HEK293 (cell line): ENCODE data around the gene GCNT1.

Experiments used
- CTCF ChIA-PET: fragments of 350-600 bp; formaldehyde crosslinking; extraction: SDS; loops from one replicate; lab custom pipeline; 2021; ENCODE audit warnings: antibody characterized with exemption; lab: Yijun Ruan, JAX
- POLR2A ChIA-PET: fragments of 300-600 bp; formaldehyde crosslinking; extraction: SDS; loops from one replicate; lab custom pipeline; 2020; ENCODE audit warnings: antibody characterized with exemption, inconsistent platforms; lab: Yijun Ruan, JAX
- H3K27ac ChIP-seq: fragments of 200-500 bp; sonication (Bioruptor generic); 2 replicates; pipeline ENCODE4 v1.5.1; 2014; ENCODE audit warnings: low read depth, low read length, control low read depth, inconsistent platforms; ENCODE audit errors: extremely low read depth
- H3K36me3 ChIP-seq, 2 experiments: fragments of 200-500 bp in 1 of 2; sonication (Bioruptor generic) in 1 of 2; 1 replicate in 1 of 2; 2 replicates in 1 of 2; pipeline ENCODE4 v1.5.1; 2014 to 2017; ENCODE audit warnings: inconsistent platforms in 2 of 2, low read length in 2 of 2; ENCODE audit not compliant: control insufficient read depth in 2 of 2, insufficient read depth in 1 of 2
- H3K4me1 ChIP-seq: fragments of 200-500 bp; sonication (Bioruptor generic); 2 replicates; pipeline ENCODE4 v1.5.1; 2014; ENCODE audit warnings: mild to moderate bottlenecking, low read length, inconsistent platforms; ENCODE audit not compliant: control insufficient read depth, insufficient read depth
- H3K4me3 ChIP-seq: 2 replicates; pipeline ENCODE4 v1.5.1; 2011; ENCODE audit warnings: low read depth, mild to moderate bottlenecking, control low read depth, low read length, moderate library complexity
- H3K9me3 ChIP-seq: fragments of 200-500 bp; sonication (Bioruptor generic); 2 replicates; pipeline ENCODE4 v1.5.1; 2014; ENCODE audit warnings: low read depth, low read length, inconsistent platforms; ENCODE audit not compliant: control insufficient read depth, insufficient read depth
- CTCF ChIP-seq: fragments of 450-650 bp; formaldehyde crosslinking; IDR thresholded peaks from 2 replicates; pipeline ENCODE4 v1.5.1; 2016; ENCODE audit warnings: missing biosample characterization, missing genetic modification characterization
- GFI1B ChIP-seq: fragments of 450-650 bp; formaldehyde crosslinking; IDR thresholded peaks from 2 replicates; pipeline ENCODE4 v1.5.1; 2016; ENCODE audit warnings: missing biosample characterization, missing genetic modification characterization
- HOXD13 ChIP-seq: sonication (generic); formaldehyde crosslinking; IDR thresholded peaks from 2 replicates; pipeline ENCODE4 v1.8.0; 2022; ENCODE audit warnings: missing genetic modification reagents, borderline replicate concordance
- IKZF3 ChIP-seq: fragments of 450-650 bp; IDR thresholded peaks from 2 replicates; pipeline ENCODE4 v1.5.0; 2018; ENCODE audit warnings: missing biosample characterization, mild to moderate bottlenecking, missing genetic modification characterization, moderate library complexity
- KLF16 ChIP-seq: fragments of 450-650 bp; formaldehyde crosslinking; IDR thresholded peaks from 2 replicates; pipeline ENCODE4 v1.5.1; 2017; ENCODE audit warnings: missing biosample characterization, missing genetic modification characterization
- PRDM1 ChIP-seq: fragments of 450-650 bp; formaldehyde crosslinking; IDR thresholded peaks from 2 replicates; pipeline ENCODE4; 2016; ENCODE audit warnings: missing biosample characterization, missing genetic modification characterization
- TRIM28 ChIP-seq: IDR thresholded peaks from 2 replicates; pipeline ENCODE4 v1.6.1; 2011; ENCODE audit warnings: low read length, control low read depth, borderline replicate concordance
- ZBTB1 ChIP-seq: fragments of 450-650 bp; formaldehyde crosslinking; IDR thresholded peaks from 2 replicates; pipeline ENCODE4 v1.5.1; 2016; ENCODE audit warnings: missing biosample characterization, missing genetic modification characterization
- ZFP37 ChIP-seq: fragments of 450-650 bp; formaldehyde crosslinking; IDR thresholded peaks from 2 replicates; pipeline ENCODE4 v1.5.1; 2016; ENCODE audit warnings: missing biosample characterization, missing genetic modification characterization
- ZNF114 ChIP-seq: fragments of 450-650 bp; formaldehyde crosslinking; IDR thresholded peaks from 2 replicates; pipeline ENCODE4 v1.5.0; 2017; ENCODE audit warnings: missing biosample characterization, missing genetic modification characterization
- ZNF155 ChIP-seq: fragments of 450-650 bp; formaldehyde crosslinking; IDR thresholded peaks from 2 replicates; pipeline ENCODE4 v1.5.1; 2016; ENCODE audit warnings: missing biosample characterization, missing genetic modification characterization
- ZNF174 ChIP-seq: fragments of 450-650 bp; formaldehyde crosslinking; IDR thresholded peaks from 2 replicates; pipeline ENCODE4 v1.5.0; 2017; ENCODE audit warnings: missing biosample characterization, mild to moderate bottlenecking, missing genetic modification characterization
- ZNF202 ChIP-seq: fragments of 450-650 bp; formaldehyde crosslinking; IDR thresholded peaks from 2 replicates; pipeline ENCODE4 v1.5.1; 2016; ENCODE audit warnings: missing biosample characterization, missing genetic modification characterization, borderline replicate concordance
- ZNF214 ChIP-seq: fragments of 450-650 bp; formaldehyde crosslinking; IDR thresholded peaks from 2 replicates; pipeline ENCODE4 v1.5.1; 2017; ENCODE audit warnings: missing biosample characterization, mild to moderate bottlenecking, missing genetic modification characterization, borderline replicate concordance
- ZNF366 ChIP-seq: fragments of 450-650 bp; formaldehyde crosslinking; conservative IDR thresholded peaks from 2 replicates; pipeline ENCODE4 v1.5.1; 2016; ENCODE audit warnings: missing biosample characterization, missing genetic modification characterization
- ZNF473 ChIP-seq: fragments of 450-650 bp; formaldehyde crosslinking; IDR thresholded peaks from 2 replicates; pipeline ENCODE4 v1.5.1; 2017; ENCODE audit warnings: missing biosample characterization, missing genetic modification characterization
- ZNF629 ChIP-seq: fragments of 450-650 bp; formaldehyde crosslinking; IDR thresholded peaks from 2 replicates; pipeline ENCODE4 v1.5.1; 2017; ENCODE audit warnings: missing biosample characterization, missing genetic modification characterization
- ZNF76 ChIP-seq: fragments of 450-650 bp; formaldehyde crosslinking; IDR thresholded peaks from 2 replicates; pipeline ENCODE4; 2016; ENCODE audit warnings: low read depth, missing biosample characterization, missing genetic modification characterization, borderline replicate concordance
- TF ChIP-seq, protein P1 (sequence below): fragments of 450-650 bp; formaldehyde crosslinking; IDR thresholded peaks from 2 replicates; pipeline ENCODE4 v1.5.1; 2016; ENCODE audit warnings: missing biosample characterization, missing genetic modification characterization, borderline replicate concordance
- TF ChIP-seq, protein P2 (sequence below): fragments of 450-650 bp; formaldehyde crosslinking; IDR thresholded peaks from 2 replicates; pipeline ENCODE4 v1.5.1; 2016; ENCODE audit warnings: missing biosample characterization, missing genetic modification characterization
- TF ChIP-seq, protein P3 (sequence below): fragments of 450-650 bp; formaldehyde crosslinking; IDR thresholded peaks from 2 replicates; pipeline ENCODE4 v1.5.1; 2017; ENCODE audit warnings: missing biosample characterization, mild to moderate bottlenecking, missing genetic modification characterization, moderate library complexity

Gene GCNT1

DNA sequence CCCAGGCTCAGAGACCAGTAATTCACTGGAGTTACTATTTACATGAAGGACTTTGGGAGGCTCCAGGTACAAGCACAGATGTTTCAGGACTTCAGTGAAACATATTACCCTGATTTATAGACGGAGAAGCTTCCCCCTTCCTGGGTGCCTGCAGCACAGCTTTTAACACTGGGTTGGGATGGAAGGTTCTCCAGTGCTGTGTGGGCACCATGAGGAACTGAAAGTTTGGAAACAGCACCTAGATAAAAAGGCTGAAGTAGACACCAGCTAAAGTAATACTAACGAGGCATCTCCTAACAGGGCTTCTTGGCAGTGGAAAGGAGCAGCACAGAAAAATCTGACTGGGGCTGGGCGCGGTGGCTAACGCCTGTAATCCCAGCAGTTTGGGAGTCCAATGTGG, 70.7 kb downstream of the GCNT1 start (continued):
- TF ChIP-seq, protein P1, sequence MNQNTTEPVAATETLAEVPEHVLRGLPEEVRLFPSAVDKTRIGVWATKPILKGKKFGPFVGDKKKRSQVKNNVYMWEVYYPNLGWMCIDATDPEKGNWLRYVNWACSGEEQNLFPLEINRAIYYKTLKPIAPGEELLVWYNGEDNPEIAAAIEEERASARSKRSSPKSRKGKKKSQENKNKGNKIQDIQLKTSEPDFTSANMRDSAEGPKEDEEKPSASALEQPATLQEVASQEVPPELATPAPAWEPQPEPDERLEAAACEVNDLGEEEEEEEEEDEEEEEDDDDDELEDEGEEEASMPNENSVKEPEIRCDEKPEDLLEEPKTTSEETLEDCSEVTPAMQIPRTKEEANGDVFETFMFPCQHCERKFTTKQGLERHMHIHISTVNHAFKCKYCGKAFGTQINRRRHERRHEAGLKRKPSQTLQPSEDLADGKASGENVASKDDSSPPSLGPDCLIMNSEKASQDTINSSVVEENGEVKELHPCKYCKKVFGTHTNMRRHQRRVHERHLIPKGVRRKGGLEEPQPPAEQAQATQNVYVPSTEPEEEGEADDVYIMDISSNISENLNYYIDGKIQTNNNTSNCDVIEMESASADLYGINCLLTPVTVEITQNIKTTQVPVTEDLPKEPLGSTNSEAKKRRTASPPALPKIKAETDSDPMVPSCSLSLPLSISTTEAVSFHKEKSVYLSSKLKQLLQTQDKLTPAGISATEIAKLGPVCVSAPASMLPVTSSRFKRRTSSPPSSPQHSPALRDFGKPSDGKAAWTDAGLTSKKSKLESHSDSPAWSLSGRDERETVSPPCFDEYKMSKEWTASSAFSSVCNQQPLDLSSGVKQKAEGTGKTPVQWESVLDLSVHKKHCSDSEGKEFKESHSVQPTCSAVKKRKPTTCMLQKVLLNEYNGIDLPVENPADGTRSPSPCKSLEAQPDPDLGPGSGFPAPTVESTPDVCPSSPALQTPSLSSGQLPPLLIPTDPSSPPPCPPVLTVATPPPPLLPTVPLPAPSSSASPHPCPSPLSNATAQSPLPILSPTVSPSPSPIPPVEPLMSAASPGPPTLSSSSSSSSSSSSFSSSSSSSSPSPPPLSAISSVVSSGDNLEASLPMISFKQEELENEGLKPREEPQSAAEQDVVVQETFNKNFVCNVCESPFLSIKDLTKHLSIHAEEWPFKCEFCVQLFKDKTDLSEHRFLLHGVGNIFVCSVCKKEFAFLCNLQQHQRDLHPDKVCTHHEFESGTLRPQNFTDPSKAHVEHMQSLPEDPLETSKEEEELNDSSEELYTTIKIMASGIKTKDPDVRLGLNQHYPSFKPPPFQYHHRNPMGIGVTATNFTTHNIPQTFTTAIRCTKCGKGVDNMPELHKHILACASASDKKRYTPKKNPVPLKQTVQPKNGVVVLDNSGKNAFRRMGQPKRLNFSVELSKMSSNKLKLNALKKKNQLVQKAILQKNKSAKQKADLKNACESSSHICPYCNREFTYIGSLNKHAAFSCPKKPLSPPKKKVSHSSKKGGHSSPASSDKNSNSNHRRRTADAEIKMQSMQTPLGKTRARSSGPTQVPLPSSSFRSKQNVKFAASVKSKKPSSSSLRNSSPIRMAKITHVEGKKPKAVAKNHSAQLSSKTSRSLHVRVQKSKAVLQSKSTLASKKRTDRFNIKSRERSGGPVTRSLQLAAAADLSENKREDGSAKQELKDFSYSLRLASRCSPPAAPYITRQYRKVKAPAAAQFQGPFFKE (tag by site-specific recombination) = no peak
- TF ChIP-seq PRDM1 (tag by site-specific recombination) = no peak
- no peak for TF ChIP-seq ZNF114 (tag by site-specific recombination)
- TF ChIP-seq, protein P2, sequence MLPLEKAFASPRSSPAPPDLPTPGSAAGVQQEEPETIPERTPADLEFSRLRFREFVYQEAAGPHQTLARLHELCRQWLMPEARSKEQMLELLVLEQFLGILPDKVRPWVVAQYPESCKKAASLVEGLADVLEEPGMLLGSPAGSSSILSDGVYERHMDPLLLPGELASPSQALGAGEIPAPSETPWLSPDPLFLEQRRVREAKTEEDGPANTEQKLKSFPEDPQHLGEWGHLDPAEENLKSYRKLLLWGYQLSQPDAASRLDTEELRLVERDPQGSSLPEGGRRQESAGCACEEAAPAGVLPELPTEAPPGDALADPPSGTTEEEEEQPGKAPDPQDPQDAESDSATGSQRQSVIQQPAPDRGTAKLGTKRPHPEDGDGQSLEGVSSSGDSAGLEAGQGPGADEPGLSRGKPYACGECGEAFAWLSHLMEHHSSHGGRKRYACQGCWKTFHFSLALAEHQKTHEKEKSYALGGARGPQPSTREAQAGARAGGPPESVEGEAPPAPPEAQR (tag by site-specific recombination) = no peak
- no peak for TF ChIP-seq ZNF366 (tag by site-specific recombination)
- no peak for TF ChIP-seq ZNF155 (tag by site-specific recombination)
- TF ChIP-seq ZNF473 = no peak
- no peak for TF ChIP-seq ZNF214 (tag by site-specific recombination)
- no peak for TF ChIP-seq ZNF174
- no peak for TF ChIP-seq CTCF (tag by site-specific recombination)
- TF ChIP-seq, protein P3, sequence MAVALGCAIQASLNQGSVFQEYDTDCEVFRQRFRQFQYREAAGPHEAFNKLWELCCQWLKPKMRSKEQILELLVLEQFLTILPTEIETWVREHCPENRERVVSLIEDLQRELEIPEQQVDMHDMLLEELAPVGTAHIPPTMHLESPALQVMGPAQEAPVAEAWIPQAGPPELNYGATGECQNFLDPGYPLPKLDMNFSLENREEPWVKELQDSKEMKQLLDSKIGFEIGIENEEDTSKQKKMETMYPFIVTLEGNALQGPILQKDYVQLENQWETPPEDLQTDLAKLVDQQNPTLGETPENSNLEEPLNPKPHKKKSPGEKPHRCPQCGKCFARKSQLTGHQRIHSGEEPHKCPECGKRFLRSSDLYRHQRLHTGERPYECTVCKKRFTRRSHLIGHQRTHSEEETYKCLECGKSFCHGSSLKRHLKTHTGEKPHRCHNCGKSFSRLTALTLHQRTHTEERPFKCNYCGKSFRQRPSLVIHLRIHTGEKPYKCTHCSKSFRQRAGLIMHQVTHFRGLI (tag by site-specific recombination) = no peak
- TF ChIP-seq IKZF3 (tag by site-specific recombination) = no peak

DNA sequence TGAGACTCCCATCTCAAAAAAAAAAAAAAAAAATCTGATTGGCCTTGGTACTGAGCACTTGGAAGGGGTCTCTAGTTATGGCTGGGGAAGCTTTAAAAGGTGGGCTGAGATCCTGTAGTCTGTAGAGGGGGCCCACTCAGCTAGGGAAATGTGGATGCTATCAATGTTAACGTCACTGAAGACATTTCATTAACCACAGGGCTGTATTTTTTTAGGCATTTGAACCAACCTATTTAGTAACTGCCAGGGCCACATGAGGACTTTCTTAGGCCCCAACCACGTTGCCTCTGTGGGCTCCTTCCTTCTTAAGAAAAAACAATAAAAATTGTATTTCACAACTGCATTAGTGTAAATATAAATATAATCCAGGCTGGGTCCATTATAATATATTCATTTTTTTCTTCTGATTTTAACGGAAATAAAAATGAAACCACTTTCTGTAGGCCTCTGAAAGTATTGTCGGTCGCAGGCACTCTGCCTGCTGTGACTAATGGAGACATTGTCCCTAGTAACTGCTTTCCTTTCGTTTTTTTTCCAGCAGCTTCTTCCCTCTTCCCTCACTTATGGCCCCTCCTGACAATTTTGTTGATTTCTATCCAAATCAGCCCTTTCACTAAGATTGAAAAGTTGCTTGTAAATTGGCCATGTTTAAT, 71.6 kb downstream of the GCNT1 start:
- no peak overlapping the region for H3K4me3 ChIP-seq
- ChIA-PET CTCF (interaction anchor here (0.6 to 1.2 kb wide), 3 partner anchors 42 to 89 kb away, joined by 3 to 4 read pairs (median 4); partner anchors contain the start of gene GCNT1), POLR2A (no interaction called here)
- H3K4me1 ChIP-seq = no peaks in the 10 kb centered on the region
- no peak overlapping the region for H3K27ac ChIP-seq
- H3K9me3 ChIP-seq = no peaks in the 10 kb centered on the region
- no peaks in the 10 kb centered on the region for H3K36me3 ChIP-seq
- TF ChIP-seq ZNF629 (tag by site-specific recombination) (no peak), HOXD13 (CRISPR knock-in tag) (no peak), IKZF3 (tag by site-specific recombination) (no peak), TRIM28 (no peak), ZNF76 (no peak), GFI1B (tag by site-specific recombination) (no peak), ZFP37 (tag by site-specific recombination) (no peak), ZBTB1 (no peak), ZNF202 (tag by site-specific recombination) (no peak), KLF16 (tag by site-specific recombination) (no peak)
- TF ChIP-seq, protein P2 (tag by site-specific recombination) = no peak
